ENCODE measurements around the gene KAZALD1.

The KAZALD1 gene

GRCh38 chr10:101095550-101096213, 33.9 kb downstream of the KAZALD1 start:
- DNase-seq = peak; percentile 8

GRCh38 chr10:101096378-101096777, 34.6 kb downstream of the KAZALD1 start:
- DNase-seq = no peak

- no peak for DNase-seq
Measured at GRCh38 chr10:101097881-101098280, 36.1 kb downstream of the KAZALD1 start.

GRCh38 chr10:101099901-101100300, 38.1 kb downstream of the KAZALD1 start:
- no peak for DNase-seq

GRCh38 chr10:101101372-101101881, 39.6 kb downstream of the KAZALD1 start:
- DNase-seq = no peak

- DNase-seq = no peak
Measured at GRCh38 chr10:101103430-101103829, 41.6 kb downstream of the KAZALD1 start.

- no peak for DNase-seq
Measured at GRCh38 chr10:101106351-101106750, 44.6 kb downstream of the KAZALD1 start.

GRCh38 chr10:101107771-101108170, 46.0 kb downstream of the KAZALD1 start:
- DNase-seq = no peak

GRCh38 chr10:101110856-101111523, 49.2 kb downstream of the KAZALD1 start:
- DNase-seq = no peak

- DNase-seq = no peak
Measured at GRCh38 chr10:101111547-101111946, 49.8 kb downstream of the KAZALD1 start.

GRCh38 chr10:101112799-101113594, 51.2 kb downstream of the KAZALD1 start:
- DNase-seq = no peak

GRCh38 chr10:101113890-101114403, 52.2 kb downstream of the KAZALD1 start:
- no peak for DNase-seq

GRCh38 chr10:101114646-101115045, 52.9 kb downstream of the KAZALD1 start:
- DNase-seq = no peak
